Measurements from ENCODE around the gene CCL19. TPM values are rescaled to one million over a fixed set of nuclear protein-coding genes. Genes with fewer than 3 reads are reported as not detected.

CCL19 gene
- total RNA-seq, 1 experiment from 2014 or later: not detected

DNA sequence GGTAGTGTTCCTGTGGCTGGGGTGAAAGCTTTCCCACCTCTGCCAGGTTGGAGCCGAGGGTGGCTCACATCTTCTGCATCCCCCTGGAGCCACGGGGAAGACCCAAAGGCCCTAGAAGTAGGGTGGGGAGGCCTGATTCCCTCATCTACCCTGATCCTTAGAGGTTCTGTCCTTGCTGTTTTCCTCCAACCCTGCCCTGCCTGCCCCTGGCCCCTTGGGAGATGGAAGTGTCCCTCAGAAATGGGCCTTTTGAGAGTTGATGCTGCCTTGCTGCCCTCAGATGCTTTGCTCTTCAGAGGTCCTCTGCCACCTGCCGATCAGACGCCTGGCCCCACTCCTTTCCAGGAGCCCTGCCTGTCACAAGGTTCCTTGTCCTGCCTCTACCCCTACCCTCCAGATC lies 6.3 kb downstream of the CCL19 start:
- CTCF ChIA-PET: interaction anchor here (1.1 to 2.9 kb wide), 2 partner anchors 18 to 75 kb away, joined by 3 to 10 read pairs; no protein-coding TSS in a partner anchor
- H3K27me3 ChIP-seq (ENCODE audit: control insufficient read depth, insufficient read depth, low read length): no peaks in the 10 kb centered on the region
- POLR2A ChIA-PET: no interaction called here
- no peaks in the 10 kb centered on the region for H3K4me1 ChIP-seq (ENCODE audit: control insufficient read depth, insufficient read depth, low read length)
- TF ChIP-seq TCF7L2 (IDR thresholded peaks at IDR 0.05; ENCODE audit: low read depth, low read length) (no peak), REST (IDR thresholded peaks at IDR 0.05; ENCODE audit: insufficient read depth in 1 of 2, low read depth in 2 of 2, low read length in 1 of 2) (no peak), POLR2AphosphoS5 (IDR thresholded peaks at IDR 0.05; ENCODE audit: low read depth, low read length) (no peak), SIN3A (IDR thresholded peaks at IDR 0.05; ENCODE audit: borderline replicate concordance, insufficient read depth, low read depth, low read length) (no peak)
- TF ChIP-seq, protein P1, sequence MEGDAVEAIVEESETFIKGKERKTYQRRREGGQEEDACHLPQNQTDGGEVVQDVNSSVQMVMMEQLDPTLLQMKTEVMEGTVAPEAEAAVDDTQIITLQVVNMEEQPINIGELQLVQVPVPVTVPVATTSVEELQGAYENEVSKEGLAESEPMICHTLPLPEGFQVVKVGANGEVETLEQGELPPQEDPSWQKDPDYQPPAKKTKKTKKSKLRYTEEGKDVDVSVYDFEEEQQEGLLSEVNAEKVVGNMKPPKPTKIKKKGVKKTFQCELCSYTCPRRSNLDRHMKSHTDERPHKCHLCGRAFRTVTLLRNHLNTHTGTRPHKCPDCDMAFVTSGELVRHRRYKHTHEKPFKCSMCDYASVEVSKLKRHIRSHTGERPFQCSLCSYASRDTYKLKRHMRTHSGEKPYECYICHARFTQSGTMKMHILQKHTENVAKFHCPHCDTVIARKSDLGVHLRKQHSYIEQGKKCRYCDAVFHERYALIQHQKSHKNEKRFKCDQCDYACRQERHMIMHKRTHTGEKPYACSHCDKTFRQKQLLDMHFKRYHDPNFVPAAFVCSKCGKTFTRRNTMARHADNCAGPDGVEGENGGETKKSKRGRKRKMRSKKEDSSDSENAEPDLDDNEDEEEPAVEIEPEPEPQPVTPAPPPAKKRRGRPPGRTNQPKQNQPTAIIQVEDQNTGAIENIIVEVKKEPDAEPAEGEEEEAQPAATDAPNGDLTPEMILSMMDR (IDR thresholded peaks at IDR 0.05): no peak
- no TSS peak for BruUV-seq (replicated peaks)
- H3K27ac ChIP-seq (ENCODE audit: low read length): no peak overlapping the region
- intact Hi-C loops (cut with micrococcal nuclease; ENCODE audit: unreplicated experiment): no loop called here
- no peak overlapping the region for H3K4me3 ChIP-seq (ENCODE audit: low read depth in 2 of 2, low read length in 2 of 2)
- H3K9me3 ChIP-seq (ENCODE audit: control insufficient read depth, insufficient read depth, low read depth, low read length): no peaks in the 10 kb centered on the region
- DNase-seq (ENCODE audit: low read depth, low spot score) (no peak), ATAC-seq (no peak)
- in situ Hi-C loops (cut with HindIII; ENCODE audit: low pct_unique_long_range_greater_than_20kb, low sequenced_read_pairs): no loop called here
- no peaks in the 10 kb centered on the region for H3K36me3 ChIP-seq (ENCODE audit: control insufficient read depth, insufficient read depth, low read length)

DNA sequence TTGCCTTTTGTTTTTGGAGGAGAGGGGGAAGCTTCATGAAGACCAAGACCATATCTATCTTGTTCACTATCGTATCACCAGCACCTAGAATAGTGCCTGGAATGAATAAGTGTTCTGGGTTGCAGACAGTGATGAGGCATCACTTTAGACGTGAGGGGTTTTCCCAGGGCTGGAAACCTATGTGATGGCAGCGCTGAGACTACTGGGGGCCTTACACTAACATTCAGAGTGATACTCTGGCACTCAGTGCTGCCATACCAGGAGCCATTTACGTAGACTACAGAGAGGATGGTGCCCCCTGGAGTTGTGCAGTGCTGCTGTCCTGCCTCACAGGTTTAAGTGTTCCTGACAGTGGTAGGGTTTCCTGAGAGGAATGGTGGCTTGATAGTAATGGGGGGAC lies 6.9 kb downstream of the CCL19 start:
- no TSS peak for BruUV-seq (replicated peaks)
- CTCF ChIA-PET: no interaction called here
- Histone ChIP-seq H3K9me3 (ENCODE audit: control insufficient read depth, insufficient read depth, low read depth, low read length) (no peaks in the 10 kb centered on the region), H3K4me3 (ENCODE audit: low read depth in 2 of 2, low read length in 2 of 2) (no peak overlapping the region), H3K27ac (ENCODE audit: low read length) (no peak overlapping the region), H3K36me3 (ENCODE audit: control insufficient read depth, insufficient read depth, low read length) (no peaks in the 10 kb centered on the region), H3K27me3 (ENCODE audit: control insufficient read depth, insufficient read depth, low read length) (no peaks in the 10 kb centered on the region), H3K4me1 (ENCODE audit: control insufficient read depth, insufficient read depth, low read length) (no peaks in the 10 kb centered on the region)
- POLR2A ChIA-PET: no interaction called here
- in situ Hi-C loops (cut with HindIII; ENCODE audit: low pct_unique_long_range_greater_than_20kb, low sequenced_read_pairs) (no loop called here), intact Hi-C loops (cut with micrococcal nuclease; ENCODE audit: unreplicated experiment) (no loop called here)
- no peak for DNase-seq (ENCODE audit: low read depth, low spot score)
- TF ChIP-seq SIN3A (IDR thresholded peaks at IDR 0.05; ENCODE audit: borderline replicate concordance, insufficient read depth, low read depth, low read length): no peak
- no peak for TF ChIP-seq POLR2AphosphoS5 (IDR thresholded peaks at IDR 0.05; ENCODE audit: low read depth, low read length)
- TF ChIP-seq TCF7L2 (IDR thresholded peaks at IDR 0.05; ENCODE audit: low read depth, low read length): no peak
- TF ChIP-seq REST (IDR thresholded peaks at IDR 0.05; ENCODE audit: insufficient read depth in 1 of 2, low read depth in 2 of 2, low read length in 1 of 2): no peak
- TF ChIP-seq, protein P1 (IDR thresholded peaks at IDR 0.05): no peak
- ATAC-seq: no peak

Measured in Panc1 (cell line).